Stimulated activated CD8-positive, alpha-beta memory T cell treated with anti-CD3 and anti-CD28 coated beads, Interleukin-7, amount 100 ng/mL, for 1 hour (primary cell): Measurements from ENCODE around the gene ATP9B.
"Not testable (repeated sequence)": the region's sequence is repeated elsewhere in the genome, so short reads cannot be mapped to it uniquely, and the experiment has no call there.

Experiments
- DNase-seq, 2 donors: peaks; one replicate each; pipeline ENCODE4 v3.0.0-alpha.2; 2020; ENCODE audit warnings: low read depth in 2 of 2

Gene ATP9B

GRCh38 chr18:79360933-79361332 lies 291.7 kb downstream of the ATP9B start:
- DNase-seq: no peak

- DNase-seq: no peak
Observed at GRCh38 chr18:79361766-79362522, 292.8 kb downstream of the ATP9B start.

GRCh38 chr18:79365701-79366100 lies 296.5 kb downstream of the ATP9B start:
- no peak for DNase-seq

- no peak for DNase-seq
Observed at GRCh38 chr18:79366177-79367094, 297.2 kb downstream of the ATP9B start.

GRCh38 chr18:79367480-79367879 lies 298.3 kb downstream of the ATP9B start:
- DNase-seq: no peak

- no peak for DNase-seq
Observed at GRCh38 chr18:79367989-79368388, 298.8 kb downstream of the ATP9B start.

- no peak for DNase-seq
Observed at GRCh38 chr18:79368681-79369080, 299.5 kb downstream of the ATP9B start.

GRCh38 chr18:79371561-79372121 lies 302.4 kb downstream of the ATP9B start:
- DNase-seq: no peak

- DNase-seq: no peak
Observed at GRCh38 chr18:79372461-79372860, 303.3 kb downstream of the ATP9B start.

- no peak for DNase-seq
Observed at GRCh38 chr18:79372991-79373390, 303.8 kb downstream of the ATP9B start.

- DNase-seq: no peak
Observed at GRCh38 chr18:79373736-79374135, 304.5 kb downstream of the ATP9B start.

- DNase-seq: no peak
Observed at GRCh38 chr18:79374408-79375171, 305.4 kb downstream of the ATP9B start.

- no peak for DNase-seq
Observed at GRCh38 chr18:79375441-79376154, 306.4 kb downstream of the ATP9B start.

- not testable (repeated sequence) for DNase-seq
Observed at GRCh38 chr18:79376661-79377060, 307.5 kb downstream of the ATP9B start.

- no peak for DNase-seq
Observed at GRCh38 chr18:79377187-79377891, 308.1 kb downstream of the ATP9B start.

GRCh38 chr18:79378536-79379250 lies 309.5 kb downstream of the ATP9B start:
- DNase-seq: peak; percentile 65

GRCh38 chr18:79379251-79379905 lies 310.2 kb downstream of the ATP9B start:
- no peak for DNase-seq

GRCh38 chr18:79379931-79380815 lies 311.0 kb downstream of the ATP9B start:
- DNase-seq: no peak
